HepG2 (cell line): ENCODE data around the gene DTD2. TPM values are rescaled to one million over a fixed set of nuclear protein-coding genes. Genes with fewer than 3 reads are reported as not detected.
A peak's percentile ranks its signal among the peaks of the same experiment; 100 is the strongest.

ENCODE experiments used
- ETV5 ChIP-seq: IDR thresholded peaks from 2 replicates; pipeline ENCODE4 v1.6.1; 2018; ENCODE audit warnings: missing biosample characterization, missing genetic modification reagents, inconsistent platforms, borderline replicate concordance
- FOSL2 ChIP-seq: sonication (generic); formaldehyde crosslinking; IDR thresholded peaks from 2 replicates; pipeline ENCODE4 v1.4.0; 2020; ENCODE audit warnings: missing genetic modification reagents
- FOXK2 ChIP-seq: fragments of 450-650 bp; IDR thresholded peaks from 2 replicates; pipeline ENCODE4 v1.6.1; 2016
- HDAC6 ChIP-seq: fragments of 200-600 bp; sonication (generic); IDR thresholded peaks from 2 replicates; pipeline ENCODE4 v1.7.0; 2017; ENCODE audit warnings: mild to moderate bottlenecking, antibody characterized with exemption, low read length, low read depth
- HES4 ChIP-seq: sonication (generic); formaldehyde crosslinking; IDR thresholded peaks from 2 replicates; pipeline ENCODE4 v1.9.0; 2021; ENCODE audit warnings: mild to moderate bottlenecking, missing genetic modification reagents, borderline replicate concordance
- HMGXB4 ChIP-seq, 2 experiments: sonication (generic) in 1 of 2; formaldehyde crosslinking in 1 of 2; IDR thresholded peaks; 2 replicates each; pipeline versions ENCODE4 v1.4.0 to v1.6.1; 2018 to 2020; ENCODE audit warnings: missing genetic modification reagents in 2 of 2, borderline replicate concordance in 1 of 2, low read depth in 1 of 2, mild to moderate bottlenecking in 1 of 2, missing biosample characterization in 1 of 2
- MXI1 ChIP-seq: IDR thresholded peaks from 3 replicates; pipeline ENCODE4 v1.6.1; 2012; ENCODE audit warnings: low read depth, low read length, inconsistent platforms, borderline replicate concordance
- NBN ChIP-seq: fragments of 450-650 bp; conservative IDR thresholded peaks from 2 replicates; pipeline ENCODE4 v1.6.1; 2017
- SIX4 ChIP-seq: sonication (generic); formaldehyde crosslinking; IDR thresholded peaks from 2 replicates; pipeline ENCODE4 v1.4.0; 2020; ENCODE audit warnings: missing genetic modification reagents
- SOX6 ChIP-seq, 2 experiments: fragments of 450-650 bp in 1 of 2; sonication (generic) in 1 of 2; formaldehyde crosslinking in 1 of 2; IDR thresholded peaks; 2 replicates each; pipeline versions ENCODE4 v1.4.0 to v1.6.1; 2017 to 2020; ENCODE audit warnings: antibody characterized with exemption in 1 of 2, mild to moderate bottlenecking in 1 of 2, missing genetic modification reagents in 1 of 2
- TARDBP ChIP-seq: sonication (generic); formaldehyde crosslinking; IDR thresholded peaks from 2 replicates; pipeline ENCODE4 v1.8.0; 2022; ENCODE audit warnings: mild to moderate bottlenecking, missing genetic modification reagents
- U2AF2 ChIP-seq: fragments of 200-400 bp; formaldehyde crosslinking; IDR thresholded peaks from 2 replicates; pipeline ENCODE4 v1.6.1; 2017; ENCODE audit warnings: low read depth, mild to moderate bottlenecking, low read length
- ZBTB1 ChIP-seq: sonication (generic); formaldehyde crosslinking; IDR thresholded peaks from 2 replicates; pipeline ENCODE4 v1.4.0; 2020; ENCODE audit warnings: missing genetic modification reagents, borderline replicate concordance
- ZNF225 ChIP-seq: sonication (generic); formaldehyde crosslinking; IDR thresholded peaks from 2 replicates; pipeline ENCODE4 v1.4.0; 2020; ENCODE audit warnings: mild to moderate bottlenecking, missing genetic modification reagents
- ZNF530 ChIP-seq: sonication (generic); formaldehyde crosslinking; IDR thresholded peaks from 2 replicates; pipeline ENCODE4 v1.5.0; 2020; ENCODE audit warnings: low read depth, mild to moderate bottlenecking, missing genetic modification reagents
- ZNF605 ChIP-seq: sonication (generic); formaldehyde crosslinking; IDR thresholded peaks from 2 replicates; pipeline ENCODE4 v1.8.0; 2022; ENCODE audit warnings: mild to moderate bottlenecking, missing genetic modification reagents
- ZNF841 ChIP-seq: sonication (generic); formaldehyde crosslinking; IDR thresholded peaks from 2 replicates; pipeline ENCODE4 v1.8.1; 2023; ENCODE audit warnings: missing genetic modification reagents, borderline replicate concordance
- polyA plus RNA-seq, 8 experiments: library from polyadenylated mRNA; depleted of rRNA in 3 of 8; stranded (reverse) in 7 of 8; unstranded in 1 of 8; fragments of >200 nt; fragmentation: Illumina TruSeq in 4 of 8; extraction: Trizol in 4 of 8; gene quantifications; 2 replicates each; pipeline versions ENCODE4 v1.2.1 to v1.2.3, GENCODE V29; 2011 to 2016; ENCODE audit warnings: low read depth in 4 of 8, missing spikeins in 1 of 8, mixed read lengths in 1 of 8; ENCODE audit not compliant: insufficient read depth in 1 of 8
- total RNA-seq, 5 experiments: library from RNA; depleted of rRNA; stranded (reverse); fragments of >200 nt; fragmentation: Illumina TruSeq; extraction: Trizol; gene quantifications; 2 replicates each; pipeline ENCODE4 v1.2.3, GENCODE V29; 2016; ENCODE audit warnings: low read depth in 1 of 5
- TF ChIP-seq, protein P1 (sequence below): sonication (generic); formaldehyde crosslinking; IDR thresholded peaks from 2 replicates; pipeline ENCODE4 v1.8.1; 2023; ENCODE audit warnings: missing genetic modification reagents, inconsistent platforms, borderline replicate concordance
- TF ChIP-seq, protein P2 (sequence below): sonication (generic); formaldehyde crosslinking; IDR thresholded peaks from 2 replicates; pipeline ENCODE4 v1.8.0; 2022; ENCODE audit warnings: missing genetic modification reagents, mild to moderate bottlenecking, inconsistent platforms, borderline replicate concordance
- TF ChIP-seq, protein P3 (sequence below): sonication (generic); formaldehyde crosslinking; IDR thresholded peaks from 2 replicates; pipeline ENCODE4 v1.4.0; 2020; ENCODE audit warnings: missing genetic modification reagents
- TF ChIP-seq, protein P4 (sequence below): sonication (generic); formaldehyde crosslinking; IDR thresholded peaks from 2 replicates; pipeline ENCODE4 v1.5.0; 2020; ENCODE audit warnings: mild to moderate bottlenecking, missing genetic modification reagents

Gene DTD2
- total and polyA plus RNA-seq, 2 of the 13 experiments (the other 11 are each of a cell fraction or from before 2014, with no cell fraction given) = 22.3 to 49.8 TPM

GRCh38 chr14:31456841-31457664 lies at the start of gene DTD2 (continued):
- TF ChIP-seq SOX6 (IDR thresholded peaks at IDR 0.05) (no peak), SOX6 (CRISPR knock-in tag; IDR thresholded peaks at IDR 0.05) (peak; percentile 90), FOSL2 (CRISPR knock-in tag) (peak; percentile 76), MXI1 (peak; percentile 98), HES4 (CRISPR knock-in tag) (peak; percentile 99), FOXK2 (no peak; the same call in 1 of the 2 replicates), ZNF605 (peak; percentile 100), ZNF225 (peak; percentile 100), NBN (no peak), ZNF530 (CRISPR knock-in tag) (peak; percentile 96; the same call in 1 of the 2 replicates), HMGXB4 (CRISPR knock-in tag; IDR thresholded peaks at IDR 0.05; ENCODE audit: borderline replicate concordance in 1 of 2, low read depth in 1 of 2) (peak; percentile 100), U2AF2 (0 out of 2 replicates have a peak, but pooled peaks have one; percentile 65), SIX4 (CRISPR knock-in tag) (peak; percentile 82), HDAC6 (no peak; the same call in 1 of the 2 replicates), ZBTB1 (CRISPR knock-in tag) (peak; percentile 38; the same call in 1 of the 2 replicates), ZNF841 (CRISPR knock-in tag) (peak; percentile 84; the same call in 1 of the 2 replicates), TARDBP (CRISPR knock-in tag) (peak; percentile 98), ETV5 (peak; percentile 88)
- TF ChIP-seq, protein P1, sequence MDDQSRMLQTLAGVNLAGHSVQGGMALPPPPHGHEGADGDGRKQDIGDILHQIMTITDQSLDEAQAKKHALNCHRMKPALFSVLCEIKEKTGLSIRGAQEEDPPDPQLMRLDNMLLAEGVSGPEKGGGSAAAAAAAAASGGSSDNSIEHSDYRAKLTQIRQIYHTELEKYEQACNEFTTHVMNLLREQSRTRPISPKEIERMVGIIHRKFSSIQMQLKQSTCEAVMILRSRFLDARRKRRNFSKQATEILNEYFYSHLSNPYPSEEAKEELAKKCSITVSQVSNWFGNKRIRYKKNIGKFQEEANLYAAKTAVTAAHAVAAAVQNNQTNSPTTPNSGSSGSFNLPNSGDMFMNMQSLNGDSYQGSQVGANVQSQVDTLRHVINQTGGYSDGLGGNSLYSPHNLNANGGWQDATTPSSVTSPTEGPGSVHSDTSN (CRISPR knock-in tag) = peak; percentile 90
- TF ChIP-seq, protein P2, sequence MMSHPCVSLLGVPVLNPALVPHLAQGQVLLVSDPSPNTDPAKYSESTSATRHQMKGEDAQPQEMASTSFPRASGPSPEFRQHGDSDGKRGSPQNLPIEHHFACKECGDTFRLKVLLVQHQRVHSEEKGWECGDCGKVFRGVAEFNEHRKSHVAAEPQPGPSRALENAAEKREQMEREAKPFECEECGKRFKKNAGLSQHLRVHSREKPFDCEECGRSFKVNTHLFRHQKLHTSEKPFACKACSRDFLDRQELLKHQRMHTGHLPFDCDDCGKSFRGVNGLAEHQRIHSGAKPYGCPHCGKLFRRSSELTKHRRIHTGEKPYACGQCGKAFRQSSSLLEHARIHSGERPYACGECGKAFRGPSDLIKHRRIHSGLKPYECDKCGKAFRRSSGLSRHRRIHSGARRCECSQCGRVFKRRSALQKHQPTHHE (CRISPR knock-in tag) = peak; percentile 100; the same call in 1 of the 2 replicates
- TF ChIP-seq, protein P3, sequence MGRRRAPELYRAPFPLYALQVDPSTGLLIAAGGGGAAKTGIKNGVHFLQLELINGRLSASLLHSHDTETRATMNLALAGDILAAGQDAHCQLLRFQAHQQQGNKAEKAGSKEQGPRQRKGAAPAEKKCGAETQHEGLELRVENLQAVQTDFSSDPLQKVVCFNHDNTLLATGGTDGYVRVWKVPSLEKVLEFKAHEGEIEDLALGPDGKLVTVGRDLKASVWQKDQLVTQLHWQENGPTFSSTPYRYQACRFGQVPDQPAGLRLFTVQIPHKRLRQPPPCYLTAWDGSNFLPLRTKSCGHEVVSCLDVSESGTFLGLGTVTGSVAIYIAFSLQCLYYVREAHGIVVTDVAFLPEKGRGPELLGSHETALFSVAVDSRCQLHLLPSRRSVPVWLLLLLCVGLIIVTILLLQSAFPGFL = peak; percentile 97
- TF ChIP-seq, protein P4, sequence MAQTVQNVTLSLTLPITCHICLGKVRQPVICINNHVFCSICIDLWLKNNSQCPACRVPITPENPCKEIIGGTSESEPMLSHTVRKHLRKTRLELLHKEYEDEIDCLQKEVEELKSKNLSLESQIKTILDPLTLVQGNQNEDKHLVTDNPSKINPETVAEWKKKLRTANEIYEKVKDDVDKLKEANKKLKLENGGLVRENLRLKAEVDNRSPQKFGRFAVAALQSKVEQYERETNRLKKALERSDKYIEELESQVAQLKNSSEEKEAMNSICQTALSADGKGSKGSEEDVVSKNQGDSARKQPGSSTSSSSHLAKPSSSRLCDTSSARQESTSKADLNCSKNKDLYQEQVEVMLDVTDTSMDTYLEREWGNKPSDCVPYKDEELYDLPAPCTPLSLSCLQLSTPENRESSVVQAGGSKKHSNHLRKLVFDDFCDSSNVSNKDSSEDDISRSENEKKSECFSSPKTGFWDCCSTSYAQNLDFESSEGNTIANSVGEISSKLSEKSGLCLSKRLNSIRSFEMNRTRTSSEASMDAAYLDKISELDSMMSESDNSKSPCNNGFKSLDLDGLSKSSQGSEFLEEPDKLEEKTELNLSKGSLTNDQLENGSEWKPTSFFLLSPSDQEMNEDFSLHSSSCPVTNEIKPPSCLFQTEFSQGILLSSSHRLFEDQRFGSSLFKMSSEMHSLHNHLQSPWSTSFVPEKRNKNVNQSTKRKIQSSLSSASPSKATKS = peak; percentile 99
